Measurements from ENCODE around the gene DBI. TPM values are rescaled to one million over a fixed set of nuclear protein-coding genes. Genes with fewer than 3 reads are reported as not detected.

Gene DBI
- total and polyA plus RNA-seq, 3 experiments from 2014 or later, result 166 to 372 (median 186) TPM

DNA sequence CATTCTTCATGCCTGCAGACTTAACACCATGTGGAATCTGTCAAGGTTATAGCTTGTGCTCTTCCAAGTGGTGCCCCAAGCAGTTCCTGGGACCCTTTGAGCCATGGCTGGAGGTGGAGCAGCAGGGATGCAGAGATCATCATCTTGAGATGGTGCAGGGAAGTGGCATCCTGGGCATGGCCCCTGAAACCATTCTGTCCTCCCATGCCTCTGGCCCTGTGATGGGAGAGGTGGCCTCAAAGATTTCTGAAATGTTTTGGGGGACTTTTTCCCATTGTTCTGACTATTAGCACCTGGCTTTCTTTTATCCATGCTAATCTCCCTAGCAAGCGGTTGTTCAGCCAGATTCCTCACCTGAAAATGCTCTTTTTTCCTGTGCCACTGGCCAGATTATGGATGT is 54.5 kb downstream of the DBI start:
- no peaks in the 10 kb centered on the region for H3K4me1 Mint-ChIP-seq
- no peak overlapping the region for H3K4me3 Mint-ChIP-seq
- Histone ChIP-seq H3K27ac (ENCODE audit: low read depth, low read length) (no peak overlapping the region), H3K9me3 (ENCODE audit: low read length) (no peaks in the 10 kb centered on the region), H3K27me3 (ENCODE audit: insufficient read depth, low read length, poor library complexity, severe bottlenecking) (peaks cover 4% of the 10 kb centered on the region), H3K4me3 (ENCODE audit: low read length) (no peak overlapping the region), H3K4me1 (ENCODE audit: insufficient read depth, low read length) (no peaks in the 10 kb centered on the region), H3K36me3 (ENCODE audit: insufficient read depth, low read length) (no peaks in the 10 kb centered on the region)
- no peak for DNase-seq
- no peaks in the 10 kb centered on the region for H3K36me3 Mint-ChIP-seq
- ChIA-PET CTCF (no interaction called here), POLR2A (no interaction called here)
- H3K27me3 Mint-ChIP-seq, result peaks cover 17 to 66% of the 10 kb centered on the region in 2 donors
- no peak overlapping the region for H3K27ac Mint-ChIP-seq
- peaks cover 0 to 7% (median 0%) of the 10 kb centered on the region in 5 donors for H3K9me3 Mint-ChIP-seq

DNA sequence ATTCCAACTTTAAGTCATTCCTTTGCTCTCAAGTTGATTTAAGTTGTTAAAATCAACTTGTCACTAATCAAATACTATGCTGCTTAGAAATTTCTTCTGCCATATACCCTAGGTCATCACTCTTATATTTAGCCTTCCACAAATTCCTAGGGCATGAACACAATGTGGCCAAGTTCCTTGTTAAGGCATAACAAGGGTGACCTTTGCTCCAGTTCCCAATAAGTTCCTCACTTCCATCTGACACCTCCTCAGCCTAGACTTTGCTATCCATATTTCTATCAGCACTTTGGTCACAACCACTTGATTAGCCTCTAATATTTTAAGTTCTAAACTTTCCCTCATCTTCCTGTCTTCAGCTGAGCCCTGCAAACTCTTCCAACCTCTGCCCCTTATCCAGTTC is 55.0 kb downstream of the DBI start:
- H3K4me3 ChIP-seq (ENCODE audit: low read length), result no peak overlapping the region
- Mint-ChIP-seq H3K27me3 (peaks cover 17 to 71% of the 10 kb centered on the region in 2 donors), H3K36me3 (no peaks in the 10 kb centered on the region)

More for the DNA sequence above, 55.0 kb downstream of the DBI start:
- Histone ChIP-seq H3K4me1 (ENCODE audit: insufficient read depth, low read length) (no peaks in the 10 kb centered on the region), H3K27ac (ENCODE audit: low read depth, low read length) (no peak overlapping the region), H3K27me3 (ENCODE audit: insufficient read depth, low read length, poor library complexity, severe bottlenecking) (peaks cover 4% of the 10 kb centered on the region), H3K9me3 (ENCODE audit: low read length) (no peaks in the 10 kb centered on the region), H3K36me3 (ENCODE audit: insufficient read depth, low read length) (no peaks in the 10 kb centered on the region)
- POLR2A ChIA-PET, result no interaction called here
- DNase-seq, result no peak
- no peaks in the 10 kb centered on the region for H3K4me1 Mint-ChIP-seq
- CTCF ChIA-PET, result no interaction called here
- H3K4me3 Mint-ChIP-seq, result no peak overlapping the region
- H3K9me3 Mint-ChIP-seq, result peaks cover 0 to 7% (median 0%) of the 10 kb centered on the region in 5 donors
- H3K27ac Mint-ChIP-seq, result no peak overlapping the region

Other genes with a start within 250 kb of the DBI start
- gene C1QL2, start 208.2 kb upstream of the DBI start, total RNA-seq, result not detected
- not detected for gene C1QL2, start 208.2 kb upstream of the DBI start, polyA plus RNA-seq
- under 1 TPM; 0.11 to 0.22 TPM for gene STEAP3, start 143.1 kb upstream of the DBI start, total RNA-seq
- gene STEAP3, start 143.1 kb upstream of the DBI start, polyA plus RNA-seq, result 0.41 TPM
- gene C2orf76, start 143 bp upstream of the DBI start, total RNA-seq, result 10 to 100 TPM; 19.6 to 24.7 TPM
- gene C2orf76, start 143 bp upstream of the DBI start, polyA plus RNA-seq, result 16.5 TPM
- gene TMEM37, start 64.9 kb downstream of the DBI start, total RNA-seq, result not detected
- not detected for gene TMEM37, start 64.9 kb downstream of the DBI start, polyA plus RNA-seq
- not detected for gene SCTR, start 157.5 kb downstream of the DBI start, total RNA-seq
- not detected for gene SCTR, start 157.5 kb downstream of the DBI start, polyA plus RNA-seq
- not detected for gene CFAP221, start 177.5 kb downstream of the DBI start, total RNA-seq
- not detected for gene CFAP221, start 177.5 kb downstream of the DBI start, polyA plus RNA-seq